Chondrocyte (in vitro differentiated cells): ENCODE results near the gene MYBPC2. TPM values are rescaled to one million over a fixed set of nuclear protein-coding genes. Genes with fewer than 3 reads are reported as not detected.

Experiments used
- DNase-seq: peaks from one replicate; pipeline ENCODE4 v3.0.0; 2021; ENCODE audit warnings: mixed read lengths, low spot score
- H3K27ac Mint-ChIP-seq: one replicate; pipeline ENCODE4 v1.8.0; 2021; ENCODE audit warnings: mild to moderate bottlenecking, moderate library complexity, mixed read lengths; ENCODE audit not compliant: unreplicated experiment
- H3K27me3 Mint-ChIP-seq: 2 replicates; pipeline ENCODE4 v1.8.0; 2021; ENCODE audit warnings: low read depth, mixed read lengths
- H3K36me3 Mint-ChIP-seq: 2 replicates; pipeline ENCODE4 v1.8.0; 2021; ENCODE audit warnings: low read depth, mixed read lengths
- H3K4me1 Mint-ChIP-seq: 2 replicates; pipeline ENCODE4 v1.8.0; 2021; ENCODE audit warnings: low read depth, mild to moderate bottlenecking, mixed read lengths
- H3K4me3 Mint-ChIP-seq: one replicate; pipeline ENCODE4 v1.8.0; 2021; ENCODE audit warnings: mild to moderate bottlenecking, moderate library complexity, mixed read lengths; ENCODE audit not compliant: unreplicated experiment
- H3K9me3 Mint-ChIP-seq: 2 replicates; pipeline ENCODE4 v1.8.0; 2021; ENCODE audit warnings: low read depth, mixed read lengths
- long read RNA-seq: library from polyadenylated mRNA; stranded (forward); transcript quantifications from one replicate; pipeline ENCODE4 v2.0.0, GENCODE V29; 2021
- total RNA-seq: library from RNA; stranded (reverse); gene quantifications from 3 replicates; pipeline ENCODE4 v1.2.1, GENCODE V29; 2021
- TF ChIP-seq, protein P1 (sequence below): fragments of 200-600 bp; sonication (generic); IDR thresholded peaks from 2 replicates; pipeline ENCODE4 v1.5.0; 2021; ENCODE audit warnings: antibody characterized with exemption, mild to moderate bottlenecking, moderate library complexity

Gene MYBPC2
- total RNA-seq, result not detected in 3 replicates
- long read RNA-seq, result 0 reads

DNA sequence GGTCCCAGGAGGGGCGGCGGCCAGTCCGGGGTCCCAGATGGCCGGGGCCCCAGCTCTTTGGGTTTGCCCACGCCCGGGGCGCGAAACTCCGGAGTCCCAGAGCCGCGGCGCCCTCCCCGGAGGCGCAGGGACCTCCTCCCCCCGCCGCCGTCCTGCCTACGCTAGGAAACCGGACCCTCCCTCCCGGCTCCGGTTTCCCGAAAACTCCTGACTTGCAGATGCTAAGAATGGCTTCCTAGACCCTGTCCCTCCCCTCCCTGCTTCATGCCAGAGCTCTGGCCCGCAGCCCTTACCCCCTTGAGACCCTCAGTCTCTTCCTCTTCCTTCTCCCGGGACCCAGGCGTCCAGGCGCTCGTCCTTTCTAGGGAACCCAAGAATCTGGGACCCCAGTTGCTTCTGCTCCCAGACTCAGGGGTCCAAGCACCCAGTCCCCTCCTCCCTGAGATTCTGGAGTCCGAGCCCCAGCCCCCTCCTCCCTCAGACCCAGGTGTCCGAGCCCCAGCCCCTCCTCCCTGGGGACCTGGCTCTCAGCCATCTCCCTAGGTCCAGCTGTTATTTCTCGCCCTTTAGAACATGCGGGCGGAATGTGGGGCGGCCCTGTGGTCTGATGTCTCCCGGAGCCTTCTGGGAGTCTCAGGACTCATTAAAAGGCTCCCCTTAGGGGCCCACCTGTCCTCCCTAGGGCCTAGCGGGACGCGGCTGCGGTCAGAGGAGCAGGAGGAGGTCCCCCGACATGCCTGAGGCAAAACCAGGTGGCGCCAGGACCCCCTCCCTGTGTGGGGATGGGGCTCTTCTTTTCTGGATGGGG is at the start of gene MYBPC2:
Gene MYBPC2 (plus strand): TSS at position 672 of the 808 bp plus-strand sequence. CDS start 62 bp downstream, at position 734.
- peak within 1 kb of the TSS; percentile 82 for H3K27ac Mint-ChIP-seq
- H3K4me3 Mint-ChIP-seq, result peak within 1 kb of the TSS; percentile 81
- no peaks in the 10 kb centered on the region for H3K36me3 Mint-ChIP-seq
- H3K27me3 Mint-ChIP-seq, result peaks cover 29% of the 10 kb centered on the region
- TF ChIP-seq, protein P1, sequence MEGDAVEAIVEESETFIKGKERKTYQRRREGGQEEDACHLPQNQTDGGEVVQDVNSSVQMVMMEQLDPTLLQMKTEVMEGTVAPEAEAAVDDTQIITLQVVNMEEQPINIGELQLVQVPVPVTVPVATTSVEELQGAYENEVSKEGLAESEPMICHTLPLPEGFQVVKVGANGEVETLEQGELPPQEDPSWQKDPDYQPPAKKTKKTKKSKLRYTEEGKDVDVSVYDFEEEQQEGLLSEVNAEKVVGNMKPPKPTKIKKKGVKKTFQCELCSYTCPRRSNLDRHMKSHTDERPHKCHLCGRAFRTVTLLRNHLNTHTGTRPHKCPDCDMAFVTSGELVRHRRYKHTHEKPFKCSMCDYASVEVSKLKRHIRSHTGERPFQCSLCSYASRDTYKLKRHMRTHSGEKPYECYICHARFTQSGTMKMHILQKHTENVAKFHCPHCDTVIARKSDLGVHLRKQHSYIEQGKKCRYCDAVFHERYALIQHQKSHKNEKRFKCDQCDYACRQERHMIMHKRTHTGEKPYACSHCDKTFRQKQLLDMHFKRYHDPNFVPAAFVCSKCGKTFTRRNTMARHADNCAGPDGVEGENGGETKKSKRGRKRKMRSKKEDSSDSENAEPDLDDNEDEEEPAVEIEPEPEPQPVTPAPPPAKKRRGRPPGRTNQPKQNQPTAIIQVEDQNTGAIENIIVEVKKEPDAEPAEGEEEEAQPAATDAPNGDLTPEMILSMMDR, result no peak
- DNase-seq, result no peak
- no peaks in the 10 kb centered on the region for H3K9me3 Mint-ChIP-seq
- H3K4me1 Mint-ChIP-seq, result peaks cover 14% of the 10 kb centered on the region

DNA sequence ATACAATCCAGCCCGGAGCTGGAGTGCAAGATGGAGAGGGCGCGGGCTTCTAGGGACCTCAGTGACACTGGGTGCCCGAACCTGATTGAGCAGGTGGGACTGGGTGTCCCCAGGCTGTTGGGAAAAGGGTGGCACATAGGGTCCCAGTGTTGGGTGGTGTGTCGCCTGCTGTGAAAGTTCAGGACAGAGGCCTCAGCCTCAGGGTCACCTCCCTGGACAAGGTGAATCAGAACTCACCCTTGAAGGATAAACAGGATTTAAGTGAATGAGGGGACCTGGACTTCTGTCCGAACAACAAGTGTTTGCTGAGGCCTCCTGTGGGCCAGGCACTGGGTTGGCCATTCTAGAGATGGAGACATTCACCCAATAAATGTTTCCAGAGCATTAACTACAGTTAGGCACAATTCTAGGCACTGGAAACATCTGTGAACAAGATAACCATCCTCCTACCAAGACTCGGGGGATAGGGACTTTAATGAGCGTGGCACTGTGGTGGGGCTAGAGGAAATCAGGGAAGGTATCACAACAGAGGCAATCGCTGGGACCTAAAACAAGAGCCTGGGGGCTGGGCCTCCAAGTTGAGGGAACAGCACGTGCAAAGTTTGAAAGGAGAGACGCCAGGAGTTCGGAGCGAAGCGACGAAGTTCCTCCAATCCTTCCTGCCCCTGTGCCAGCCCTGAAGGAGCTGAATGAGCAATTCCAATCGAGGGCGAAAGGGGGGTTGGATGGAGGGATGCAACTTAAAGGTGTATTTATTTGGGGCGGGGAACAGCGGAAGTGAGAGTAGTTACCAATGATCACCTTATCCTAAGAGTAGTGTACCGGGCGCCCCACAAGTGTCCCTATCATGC is 49.5 kb upstream of the MYBPC2 start:
- peak overlapping the region; percentile 98 for H3K27ac Mint-ChIP-seq
- H3K9me3 Mint-ChIP-seq, result no peaks in the 10 kb centered on the region
- no peaks in the 10 kb centered on the region for H3K27me3 Mint-ChIP-seq
- DNase-seq, result no peak
- H3K36me3 Mint-ChIP-seq, result peaks cover 10% of the 10 kb centered on the region
- TF ChIP-seq, protein P1, result no peak
- H3K4me3 Mint-ChIP-seq, result peak overlapping the region; percentile 97
- H3K4me1 Mint-ChIP-seq, result peaks cover 23% of the 10 kb centered on the region

DNA sequence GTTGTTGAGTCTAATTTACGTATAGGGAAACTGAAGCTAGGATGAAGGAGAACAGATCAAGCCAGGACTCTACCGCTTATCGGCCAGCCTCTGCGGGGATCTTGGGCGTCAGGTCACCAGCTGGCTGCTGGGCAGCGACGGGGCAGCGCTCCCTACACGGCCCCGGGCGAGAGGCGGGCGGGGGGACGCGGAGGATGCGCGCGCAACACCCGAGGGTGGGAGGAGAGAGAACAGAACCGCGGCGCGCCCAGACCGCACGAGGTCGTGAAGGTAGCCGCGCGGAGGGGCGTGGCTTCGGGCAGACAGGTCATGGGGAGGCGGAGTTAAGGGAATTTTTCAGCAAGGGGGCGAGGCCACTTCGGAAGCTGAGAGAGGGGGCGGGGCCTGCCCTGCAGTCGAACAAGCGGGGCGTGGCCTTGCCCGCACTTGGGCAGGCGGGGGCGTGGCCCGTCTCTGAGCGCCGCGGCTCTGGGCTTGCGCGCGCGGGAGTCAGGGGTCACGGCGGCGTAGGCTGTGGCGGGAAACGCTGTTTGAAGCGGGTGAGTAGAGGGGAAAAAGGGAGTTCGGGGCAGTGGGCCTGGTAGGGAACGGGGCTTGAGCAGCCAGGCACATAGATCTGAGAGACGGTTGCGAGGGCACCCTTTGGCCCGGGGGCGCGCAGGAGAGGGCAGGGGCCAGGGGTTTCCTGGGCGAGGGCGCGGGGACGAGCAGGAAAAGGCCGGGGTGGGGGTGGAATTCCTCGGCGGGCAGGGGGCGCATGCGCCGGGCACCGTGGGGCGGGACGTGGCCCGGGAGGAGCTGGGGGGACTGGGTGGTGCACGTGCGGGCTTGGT is 48.6 kb upstream of the MYBPC2 start, which contains the start of gene POLD1:
Gene POLD1 (plus strand): TSS at position 496 of the 833 bp plus-strand sequence. CDS start 14,505 bp downstream, outside the sequence.
- Mint-ChIP-seq H3K36me3 (peaks cover 9% of the 10 kb centered on the region), H3K9me3 (no peaks in the 10 kb centered on the region), H3K27ac (peak within 1 kb of the TSS; percentile 98), H3K27me3 (no peaks in the 10 kb centered on the region), H3K4me1 (peaks cover 23% of the 10 kb centered on the region), H3K4me3 (peak within 1 kb of the TSS; percentile 97)
- TF ChIP-seq, protein P1, result no peak
- peak; percentile 98 for DNase-seq

GRCh38 chr19:50384685-50385535 is 47.8 kb upstream of the MYBPC2 start:
- peaks cover 23% of the 10 kb centered on the region for H3K4me1 Mint-ChIP-seq
- H3K9me3 Mint-ChIP-seq, result no peaks in the 10 kb centered on the region
- no peak for DNase-seq
- TF ChIP-seq, protein P1, result no peak
- peak overlapping the region; percentile 97 for H3K4me3 Mint-ChIP-seq
- H3K36me3 Mint-ChIP-seq, result peaks cover 4% of the 10 kb centered on the region
- peak overlapping the region; percentile 98 for H3K27ac Mint-ChIP-seq
- H3K27me3 Mint-ChIP-seq, result no peaks in the 10 kb centered on the region
